ENCODE data around the gene BPIFB1.

The BPIFB1 gene

DNA sequence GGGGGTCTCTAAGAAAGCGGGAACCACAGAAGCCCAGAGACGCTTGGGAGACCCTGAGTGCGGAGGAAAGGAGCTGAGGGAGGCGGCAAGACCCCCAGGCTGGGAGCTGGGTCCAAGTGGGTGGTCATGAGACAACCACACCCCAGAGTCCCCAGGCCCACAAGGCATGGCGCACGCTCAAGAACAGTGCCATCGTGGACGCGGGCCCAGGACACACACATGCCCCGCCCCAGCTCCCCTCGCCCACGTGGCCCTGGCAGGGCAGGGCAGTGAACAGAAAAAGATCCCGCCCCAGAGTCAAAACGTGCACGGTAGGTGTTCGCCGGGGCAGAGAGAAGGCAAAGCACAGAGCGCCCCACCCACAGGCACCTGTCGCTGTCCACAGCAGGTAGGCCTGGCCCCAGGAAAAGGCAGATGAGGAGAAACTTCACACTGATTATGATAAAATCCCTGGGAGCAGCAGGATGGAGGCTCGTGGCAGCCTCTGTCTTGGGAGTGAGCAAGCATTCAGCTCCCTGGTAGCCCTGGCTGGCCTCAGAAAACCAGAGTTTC lies 50.0 kb downstream of the BPIFB1 start:
- DNase-seq = no peak

DNA sequence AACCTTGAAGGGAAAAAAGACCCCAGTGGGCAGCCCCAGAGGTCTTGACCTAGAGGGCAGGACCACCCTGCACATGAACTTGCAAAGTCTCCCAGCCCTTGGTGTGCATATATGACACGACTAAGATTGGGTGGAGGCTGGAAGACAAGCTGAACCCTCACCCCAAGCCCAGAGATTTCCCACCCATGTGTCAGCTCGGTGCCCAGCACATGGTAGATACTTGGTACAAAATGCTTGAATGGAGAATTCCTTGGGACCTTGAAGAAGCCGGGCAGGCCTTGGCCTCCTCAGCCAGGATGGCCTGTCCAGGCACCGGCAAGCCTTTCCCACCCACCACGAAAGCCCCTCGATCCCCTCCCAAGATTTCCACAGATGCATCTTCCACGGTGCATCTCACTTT lies 50.6 kb downstream of the BPIFB1 start:
- no peak for DNase-seq

GRCh38 chr20:33334111-33334510 lies 51.1 kb downstream of the BPIFB1 start:
- DNase-seq = no peak

GRCh38 chr20:33336375-33336774 lies 53.4 kb downstream of the BPIFB1 start:
- DNase-seq = no peak

- DNase-seq = no peak
Measured at GRCh38 chr20:33337119-33337518, 54.1 kb downstream of the BPIFB1 start.

DNA sequence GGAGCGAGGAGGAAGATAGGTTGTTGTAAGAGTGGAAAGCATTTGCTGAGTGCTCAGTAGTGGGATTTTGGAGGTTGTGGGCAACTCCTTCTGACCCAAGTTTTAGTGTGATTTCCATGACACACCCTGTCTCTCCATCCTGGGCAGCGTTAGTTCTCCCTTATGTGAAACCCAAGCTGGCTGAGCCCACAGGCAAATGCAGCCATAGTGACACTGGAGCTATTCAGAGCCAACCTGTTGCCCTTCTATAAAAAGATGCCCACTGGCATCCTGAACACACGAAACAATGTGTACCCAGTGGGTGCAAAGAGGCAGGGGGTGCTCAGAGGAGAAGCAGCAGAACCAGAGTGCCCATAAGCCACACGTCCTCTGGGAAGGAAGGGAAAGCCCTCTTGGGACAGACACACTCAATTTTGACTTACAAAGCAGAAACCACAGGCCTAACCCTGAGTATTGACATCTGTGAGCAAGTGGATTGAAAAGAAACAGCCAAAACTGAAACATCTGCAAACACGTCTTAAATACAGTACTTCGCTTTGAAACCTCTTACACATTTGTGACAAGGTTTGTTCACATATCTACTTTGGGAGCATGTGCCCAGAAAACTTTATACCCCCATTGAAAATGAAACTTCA lies 54.6 kb downstream of the BPIFB1 start:
- no peak for DNase-seq

- no peak for DNase-seq
Measured at GRCh38 chr20:33338467-33339258, 55.6 kb downstream of the BPIFB1 start.

DNA sequence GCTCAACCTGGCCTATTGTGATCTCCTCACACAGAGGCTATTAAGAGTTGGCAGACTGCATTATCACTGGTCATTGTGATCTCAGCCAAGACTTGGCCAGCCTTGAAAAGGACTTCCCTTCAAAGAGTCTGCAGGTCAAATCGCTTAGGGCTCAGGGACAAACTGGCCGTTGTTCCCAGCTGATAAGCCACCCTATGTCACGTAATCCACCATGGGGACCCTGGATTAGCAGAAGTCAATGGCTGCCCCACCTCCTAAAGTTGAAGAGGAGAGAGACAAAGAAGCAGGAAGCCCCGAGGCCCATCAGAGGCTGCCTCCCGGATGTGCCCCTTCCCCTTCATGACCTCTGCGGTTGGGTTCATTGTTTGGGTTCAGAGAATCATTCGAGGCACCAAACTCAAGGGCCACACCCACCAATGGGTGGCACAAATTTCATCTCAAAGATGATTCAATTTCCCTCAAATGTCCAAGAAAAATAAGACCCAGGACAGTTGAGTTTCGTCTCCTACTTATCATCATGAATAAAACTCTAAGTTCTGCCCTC lies 56.6 kb downstream of the BPIFB1 start:
- no peak for DNase-seq

DNA sequence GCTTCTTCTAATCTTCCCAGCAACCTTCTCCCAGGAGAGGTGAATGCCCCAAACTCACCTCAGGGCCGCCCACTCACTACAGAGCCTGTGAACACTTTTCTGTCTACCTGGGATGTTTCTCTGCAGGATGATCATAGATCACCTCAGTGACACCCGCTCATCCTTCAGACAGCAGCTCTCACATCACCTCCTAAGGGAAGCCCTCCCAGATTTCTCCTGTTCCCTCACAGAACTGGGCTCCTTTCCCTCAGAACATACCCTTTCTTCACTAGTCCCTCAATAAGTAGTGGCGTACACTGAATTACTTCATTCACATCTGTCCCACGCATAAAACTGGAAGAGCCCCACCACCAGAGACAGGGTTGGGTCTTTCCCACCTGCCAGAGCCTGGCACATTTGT lies 60.5 kb downstream of the BPIFB1 start:
- DNase-seq = no peak

DNA sequence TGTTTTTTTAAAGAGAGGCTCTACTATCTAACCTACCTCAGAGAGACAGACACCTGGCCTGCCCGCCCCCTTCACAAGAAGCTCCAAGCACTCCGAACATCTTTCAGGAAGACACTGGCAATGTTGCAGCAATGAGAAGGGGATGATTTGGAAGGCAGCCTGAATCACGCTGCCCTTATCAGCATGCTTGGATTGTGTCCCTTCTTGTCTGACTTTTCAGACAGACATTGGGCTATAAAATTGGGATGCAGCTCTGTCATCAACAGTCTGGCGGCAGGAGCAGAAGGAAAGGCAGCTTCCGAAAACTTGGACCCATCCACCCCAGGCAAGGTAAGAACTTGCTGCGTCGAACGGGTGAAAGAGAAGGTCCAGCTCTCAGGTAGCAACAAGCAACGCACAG lies 62.3 kb downstream of the BPIFB1 start:
- DNase-seq = no peak

GRCh38 chr20:33348136-33348937 lies 65.3 kb downstream of the BPIFB1 start:
- no peak for DNase-seq

- no peak for DNase-seq
Measured at GRCh38 chr20:33349493-33349892, 66.5 kb downstream of the BPIFB1 start.

DNA sequence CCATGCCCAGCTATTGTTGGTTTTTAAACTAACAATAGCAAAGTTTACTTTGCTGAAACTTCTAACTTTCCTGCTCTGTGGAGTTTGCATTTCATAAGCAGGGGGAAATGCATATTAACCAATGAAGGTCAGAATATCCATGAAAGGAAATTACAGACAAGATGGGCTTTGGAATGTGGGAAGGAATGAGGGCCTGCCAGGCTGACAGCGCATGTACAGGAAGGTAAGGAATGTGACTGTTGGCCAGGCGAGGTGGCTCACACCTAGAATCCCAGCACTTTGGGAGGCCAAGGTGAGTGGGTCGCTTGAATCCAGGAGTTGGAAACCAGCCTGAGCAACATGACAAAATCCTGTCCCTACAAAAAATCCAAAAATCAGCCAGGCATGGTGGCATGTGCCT lies 68.7 kb downstream of the BPIFB1 start:
- no peak for DNase-seq

GRCh38 chr20:33352258-33353012 lies 69.4 kb downstream of the BPIFB1 start:
- no peak for DNase-seq

- no peak for DNase-seq
Measured at GRCh38 chr20:33353013-33353402, 70.0 kb downstream of the BPIFB1 start.

All from hematopoietic multipotent progenitor cell treated with erythropoietin and hydrocortisone succinate and interleukin-3 and kit ligand, for 6 days (in vitro differentiated cells).